GM19397 (cell line): ENCODE measurements around the gene GTPBP1.

ENCODE experiments used
- ATAC-seq: cut with Tn5 transposase; IDR thresholded peaks from one replicate; pipeline ENCODE4 v1.9.1; 2021; ENCODE audit warnings: mild to moderate bottlenecking, moderate library complexity; ENCODE audit not compliant: unreplicated experiment

The GTPBP1 gene

DNA sequence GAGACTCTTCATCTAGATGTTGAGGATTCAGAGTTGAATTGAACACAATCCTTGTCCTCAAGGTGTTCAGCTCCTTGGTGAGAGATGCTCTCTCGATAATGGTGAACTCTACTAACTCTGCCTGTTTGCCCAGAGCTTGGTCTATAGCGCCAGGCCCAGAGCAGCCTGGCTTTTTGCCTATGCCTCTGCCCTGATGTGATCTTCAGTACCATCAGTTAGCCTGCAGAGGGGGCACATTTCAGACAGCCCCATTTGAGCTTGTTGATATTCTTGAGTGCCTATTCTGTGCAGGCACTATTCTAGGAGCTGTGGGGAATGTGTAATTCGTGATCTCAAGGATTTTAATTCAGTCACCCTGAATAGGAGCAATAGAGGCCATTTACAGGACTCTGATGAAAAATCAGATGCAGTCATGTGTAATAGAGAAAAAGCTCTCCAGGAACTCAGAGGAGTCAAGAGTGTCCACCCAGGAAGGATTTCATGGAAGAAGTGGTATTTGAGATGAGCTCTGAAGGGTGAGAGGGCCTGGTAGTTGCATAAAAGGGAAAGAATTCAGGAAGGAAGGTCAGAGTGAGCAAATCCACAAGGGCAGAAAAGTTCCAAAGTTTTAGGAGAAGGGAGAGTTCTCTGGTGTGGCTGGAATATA, 19.3 kb downstream of the GTPBP1 start:
- no peak for ATAC-seq

DNA sequence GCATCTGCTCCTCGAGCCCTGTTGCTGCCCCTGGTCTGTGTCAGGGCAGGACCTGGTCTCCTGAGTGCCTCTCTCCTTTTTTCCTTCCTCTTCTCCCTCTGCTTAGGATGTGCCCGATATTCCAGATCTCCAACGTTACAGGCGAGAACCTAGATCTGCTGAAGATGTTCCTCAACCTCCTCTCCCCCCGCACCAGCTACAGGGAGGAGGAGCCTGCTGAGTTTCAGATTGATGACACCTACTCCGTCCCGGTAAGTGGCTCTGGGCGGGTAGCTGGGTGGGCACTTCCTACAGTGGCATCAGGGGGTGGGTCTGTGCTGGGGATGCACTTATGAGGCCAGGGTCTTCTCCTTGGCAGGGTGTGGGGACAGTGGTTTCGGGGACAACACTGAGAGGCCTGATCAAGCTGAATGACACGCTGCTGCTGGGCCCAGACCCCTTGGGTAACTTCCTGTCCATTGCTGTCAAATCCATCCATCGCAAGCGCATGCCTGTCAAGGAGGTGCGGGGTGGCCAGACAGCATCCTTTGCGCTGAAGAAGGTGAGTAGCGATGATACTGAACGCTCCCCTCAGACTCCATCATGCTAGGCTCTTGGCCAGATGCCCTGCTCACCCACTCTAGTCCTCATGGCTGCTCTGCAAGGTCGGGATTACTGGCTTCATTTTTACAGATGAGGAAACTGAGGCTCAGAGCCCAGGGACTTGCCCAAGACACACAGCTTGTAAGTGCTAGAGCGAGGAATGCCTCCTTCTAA, 20.3 kb downstream of the GTPBP1 start:
- ATAC-seq, result no peak

DNA sequence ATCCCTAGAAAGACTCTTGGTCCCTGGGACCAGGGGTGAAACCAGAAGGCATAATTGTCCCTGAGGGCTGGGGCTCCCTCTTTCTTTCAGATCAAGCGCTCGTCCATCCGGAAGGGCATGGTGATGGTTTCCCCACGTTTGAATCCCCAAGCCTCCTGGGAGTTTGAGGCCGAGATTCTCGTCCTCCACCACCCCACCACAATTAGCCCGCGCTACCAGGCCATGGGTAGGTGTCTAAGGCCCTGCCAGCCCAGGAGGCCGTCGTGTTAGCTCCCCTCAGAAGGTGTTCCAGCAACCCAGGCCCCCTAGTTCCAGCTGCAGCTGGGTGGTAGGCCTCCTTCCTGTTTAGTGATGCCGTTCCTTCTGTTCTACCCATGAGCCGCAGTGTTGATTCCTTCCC, 21.4 kb downstream of the GTPBP1 start:
- ATAC-seq, result no peak

GRCh38 chr22:38727530-38728451, 22.0 kb downstream of the GTPBP1 start:
- ATAC-seq, result no peak

DNA sequence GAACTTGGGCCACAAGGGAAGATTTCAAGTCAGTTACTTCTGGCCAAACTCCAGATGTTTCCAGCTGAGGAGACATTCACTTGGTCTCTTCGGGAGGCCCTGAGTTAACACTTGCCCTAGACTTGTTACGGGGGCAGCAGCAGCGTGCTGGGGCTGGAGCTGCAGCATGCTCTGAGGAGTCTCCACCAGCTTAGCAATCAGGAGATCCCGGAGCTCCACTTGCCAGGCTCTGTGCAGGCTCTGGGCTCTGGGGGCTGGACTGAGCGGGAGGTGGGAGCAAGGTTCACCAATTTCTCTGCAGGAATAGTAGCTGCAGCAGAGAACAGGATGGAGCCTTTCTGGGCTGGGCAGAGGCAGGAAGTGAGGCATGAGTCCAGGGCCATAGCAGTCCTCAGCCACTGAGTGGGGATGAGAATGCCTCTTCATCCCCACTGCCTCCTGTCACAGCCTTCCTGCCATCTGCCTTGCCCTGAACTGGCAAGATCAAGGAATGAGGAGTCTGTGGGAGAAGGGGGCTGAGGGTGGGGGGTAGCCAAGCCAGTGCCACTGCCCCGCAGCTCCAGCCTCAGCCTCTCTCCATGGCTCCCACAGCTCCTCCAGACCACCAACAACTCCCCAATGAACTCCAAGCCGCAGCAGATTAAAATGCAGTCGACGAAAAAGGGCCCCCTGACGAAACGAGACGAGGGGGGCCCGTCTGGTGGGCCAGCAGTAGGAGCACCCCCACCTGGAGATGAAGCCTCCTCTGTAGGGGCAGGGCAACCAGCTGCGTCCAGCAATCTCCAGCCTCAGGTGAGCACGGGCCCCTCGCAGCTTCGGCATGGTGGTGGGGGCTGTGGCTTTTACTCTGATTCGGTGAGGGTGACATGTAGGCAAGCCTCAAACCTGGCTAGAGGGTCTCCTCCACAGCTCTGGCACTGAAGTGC, 23.4 kb downstream of the GTPBP1 start:
- ATAC-seq, result no peak

DNA sequence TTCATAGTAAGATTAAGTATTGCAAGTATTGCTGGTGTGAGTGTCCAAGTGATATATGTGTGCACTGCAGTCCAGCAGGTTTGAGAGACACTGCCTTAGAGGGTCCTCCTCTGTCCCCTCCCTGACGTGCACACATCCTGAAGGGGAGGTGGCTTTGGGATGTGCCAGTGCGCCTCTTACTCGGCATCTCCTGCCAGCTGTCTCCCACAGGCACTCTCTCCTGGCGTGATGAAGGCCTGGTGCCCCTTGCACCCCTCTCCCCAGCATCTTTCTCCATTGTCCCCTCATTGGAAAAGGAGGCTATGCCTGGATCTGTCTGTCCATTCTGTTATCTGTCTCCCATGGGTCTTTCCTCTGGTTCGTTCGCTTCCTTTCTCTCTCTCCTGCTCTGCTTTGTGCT, 24.2 kb downstream of the GTPBP1 start:
- ATAC-seq, result no peak

GRCh38 chr22:38730411-38730871, 24.7 kb downstream of the GTPBP1 start:
- no peak for ATAC-seq

GRCh38 chr22:38731703-38732161, 26.0 kb downstream of the GTPBP1 start:
- ATAC-seq, result no peak

GRCh38 chr22:38732251-38732815, 26.6 kb downstream of the GTPBP1 start:
- ATAC-seq, result no peak

GRCh38 chr22:38733329-38733723, 27.6 kb downstream of the GTPBP1 start:
- no peak for ATAC-seq

DNA sequence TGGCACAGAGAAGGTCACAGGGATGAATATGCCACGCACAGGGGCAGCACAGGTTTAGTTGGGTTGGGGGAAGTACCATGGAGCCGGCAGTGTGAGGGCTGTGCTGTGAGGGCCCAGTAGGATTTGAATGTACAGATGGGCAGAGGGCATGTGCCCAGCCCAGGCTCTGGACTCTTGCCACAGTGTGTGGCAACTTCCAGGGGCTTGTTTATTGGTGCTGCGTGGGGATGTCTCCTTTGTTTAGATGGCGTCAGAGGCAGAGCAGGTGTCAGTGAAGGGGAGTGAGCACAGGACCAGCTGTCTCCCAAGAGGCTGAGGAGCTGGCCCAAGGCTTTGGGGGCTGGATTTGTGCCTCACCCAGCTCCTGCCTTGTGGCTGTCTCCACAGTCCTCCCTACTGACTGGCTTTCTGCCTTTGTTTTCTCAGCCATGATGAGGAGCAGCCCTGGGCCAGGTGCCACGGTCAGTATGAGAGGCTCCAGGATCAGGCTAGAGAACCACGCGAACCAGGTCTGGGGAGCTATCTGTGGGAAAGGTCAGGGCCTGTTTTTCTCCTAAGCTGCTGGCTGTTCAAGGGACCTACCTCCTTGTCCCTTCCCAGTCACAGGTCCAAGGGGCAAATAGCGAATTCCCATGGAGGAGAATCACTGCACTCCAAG, 28.1 kb downstream of the GTPBP1 start:
- ATAC-seq, result no peak

DNA sequence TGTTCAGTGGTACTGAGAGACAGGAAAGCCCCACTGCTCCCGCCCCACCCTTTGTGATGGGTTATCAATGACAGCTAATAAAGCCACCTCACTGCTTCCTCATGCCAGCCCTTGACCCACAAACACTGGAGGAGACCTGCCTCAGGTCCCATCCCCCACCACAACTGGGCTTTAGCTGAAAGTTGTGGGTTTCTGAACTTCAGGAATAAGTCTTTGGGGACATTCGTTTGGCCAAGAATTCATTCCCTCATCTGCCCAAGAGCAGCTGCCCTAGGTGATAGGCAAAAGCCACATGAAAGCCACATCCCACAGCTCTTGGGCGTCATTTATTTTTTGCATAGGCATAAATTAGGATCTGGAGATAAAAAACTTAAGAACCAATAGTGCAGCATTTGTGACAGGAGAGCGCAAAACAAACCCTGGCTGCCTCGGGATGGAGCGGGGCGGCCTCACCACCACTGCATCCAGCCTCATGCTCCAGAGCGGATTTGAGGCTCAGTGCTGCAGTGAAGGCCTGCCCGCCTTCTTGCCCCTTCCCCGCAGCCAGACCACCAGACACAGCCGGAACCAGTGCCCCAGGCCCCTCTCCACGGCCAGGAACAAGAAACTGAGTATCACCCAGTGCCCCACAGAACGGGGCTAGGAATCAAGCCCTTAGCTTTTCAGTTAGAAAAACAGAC, 28.8 kb downstream of the GTPBP1 start:
- ATAC-seq, result no peak

DNA sequence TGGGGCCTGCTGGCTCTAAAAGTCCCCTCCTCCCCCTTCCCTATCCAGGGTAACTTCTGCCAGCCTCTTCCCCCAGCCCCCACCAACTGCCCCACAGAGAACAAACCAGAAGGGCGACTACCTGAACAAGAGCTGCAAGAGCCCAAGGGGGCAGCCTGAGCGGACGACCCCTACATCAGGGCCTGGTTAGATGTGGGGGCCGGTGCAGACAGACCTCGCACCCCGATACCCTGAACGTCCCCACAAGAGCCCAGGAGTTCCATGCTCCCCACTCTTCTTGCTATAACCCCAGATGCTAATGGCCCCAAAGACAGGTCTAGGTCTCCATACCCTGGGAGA, 29.4 kb downstream of the GTPBP1 start:
- no peak for ATAC-seq

DNA sequence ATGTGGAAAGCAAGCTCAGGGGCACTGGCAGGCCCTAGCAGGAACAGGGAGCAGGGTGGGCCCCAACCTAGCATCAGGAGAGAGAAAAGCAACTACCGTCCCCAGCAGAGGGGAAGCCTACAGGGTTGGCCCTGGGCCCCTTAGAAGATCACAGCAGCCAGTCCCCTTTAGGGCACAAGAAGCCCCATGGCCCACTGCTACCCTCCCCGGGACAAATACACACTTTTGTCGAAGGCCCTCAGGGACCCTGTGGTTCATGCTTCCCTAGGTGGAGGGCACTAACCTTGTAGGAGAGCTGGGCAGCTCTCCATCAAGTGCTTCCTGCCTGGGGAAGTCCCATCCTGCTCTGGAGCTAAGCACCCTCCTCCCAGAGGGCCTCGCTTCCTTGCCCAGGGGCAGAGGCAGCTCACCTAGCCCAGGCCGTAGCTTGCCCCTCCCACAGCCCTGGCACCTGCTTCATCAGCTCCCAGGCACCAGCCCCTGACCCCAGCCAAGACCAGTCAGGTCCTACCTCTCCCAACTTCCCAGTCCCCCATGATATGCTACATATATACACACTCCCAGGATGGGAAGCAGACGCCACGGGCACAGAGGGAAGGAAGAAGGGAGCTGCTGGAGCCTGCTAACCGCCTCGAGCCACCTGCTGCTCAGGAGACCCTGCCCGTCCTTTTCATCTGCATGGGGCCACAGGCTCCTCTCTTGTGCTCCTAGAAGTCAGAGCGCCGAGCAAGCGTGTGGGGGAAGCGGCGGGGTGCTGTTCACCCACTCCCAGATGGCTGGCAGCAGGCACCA, 29.9 kb downstream of the GTPBP1 start:
- no peak for ATAC-seq

DNA sequence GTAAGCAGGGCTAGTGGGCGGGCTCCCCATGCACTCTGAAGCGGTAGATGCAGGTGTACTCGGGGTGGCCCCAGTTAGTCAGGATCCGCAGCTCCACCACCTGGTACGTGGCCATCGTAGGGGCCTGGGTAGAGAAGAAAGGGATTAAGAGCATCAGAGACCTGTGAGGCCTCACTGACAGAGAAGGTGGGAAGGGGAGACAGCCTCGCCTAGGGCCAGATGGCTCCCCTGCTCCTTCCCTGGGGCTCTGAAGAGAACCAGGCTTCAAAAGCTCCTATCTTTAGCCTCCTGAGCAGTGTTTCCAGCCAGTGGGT, 30.5 kb downstream of the GTPBP1 start:
- ATAC-seq, result no peak

DNA sequence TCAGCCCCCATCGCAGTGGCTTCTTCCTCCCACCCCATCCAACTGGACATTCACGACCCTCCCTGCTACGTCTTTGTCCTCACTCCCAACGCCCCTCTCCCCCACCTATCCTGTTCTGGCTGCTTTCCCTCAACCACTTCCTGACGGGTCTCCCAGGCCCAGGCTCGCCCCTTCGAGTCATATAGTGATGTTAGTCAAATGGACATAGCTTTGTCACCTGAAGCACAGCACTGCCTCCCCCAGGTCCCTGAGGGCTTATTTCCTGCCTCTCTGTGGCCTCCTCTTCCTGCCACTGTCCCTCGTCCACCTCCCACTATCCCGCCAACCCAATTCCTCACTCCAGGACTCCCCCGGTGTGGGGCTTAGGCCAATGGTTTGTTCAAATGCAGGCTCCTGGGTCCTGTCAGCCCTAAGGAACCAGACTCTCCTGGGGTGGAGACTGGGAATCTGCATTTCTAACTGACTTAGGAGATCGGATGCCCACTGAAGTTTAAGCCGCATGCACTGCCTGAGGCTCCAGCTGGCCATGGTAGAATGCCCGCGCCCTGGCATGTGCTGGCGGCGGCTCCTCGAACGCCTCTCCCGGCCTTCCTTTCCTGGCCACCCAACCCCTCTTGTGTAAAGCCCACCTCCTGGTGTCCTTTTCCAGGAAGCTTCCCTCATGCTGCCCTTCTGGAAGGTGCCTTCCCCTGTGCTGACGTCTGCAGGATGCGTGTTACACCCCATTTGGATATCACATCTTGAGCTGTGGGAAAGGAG, 31.7 kb downstream of the GTPBP1 start:
- no peak for ATAC-seq

- no peak for ATAC-seq
Measured at GRCh38 chr22:38738475-38739070, 32.8 kb downstream of the GTPBP1 start.
